SU-DHL-6 (cell line): ENCODE data around the gene HPCAL4.

Experiments used
- EZH2phosphoT487 ChIP-seq: fragments of 200-600 bp; sonication (generic), shearing (Covaris generic); conservative IDR thresholded peaks from 2 replicates; pipeline ENCODE4 v1.6.1; 2018; ENCODE audit warnings: mild to moderate bottlenecking, antibody characterized with exemption, low read length, moderate library complexity, mixed read lengths
- TF ChIP-seq, protein P1 (sequence below): fragments of 200-600 bp; sonication (generic); IDR thresholded peaks from one replicate; pipeline ENCODE4 v1.5.1; 2017; ENCODE audit warnings: antibody characterized with exemption, mild to moderate bottlenecking, low read length, moderate library complexity; ENCODE audit not compliant: insufficient read depth, poor library complexity, severe bottlenecking

- TF ChIP-seq, protein P1, sequence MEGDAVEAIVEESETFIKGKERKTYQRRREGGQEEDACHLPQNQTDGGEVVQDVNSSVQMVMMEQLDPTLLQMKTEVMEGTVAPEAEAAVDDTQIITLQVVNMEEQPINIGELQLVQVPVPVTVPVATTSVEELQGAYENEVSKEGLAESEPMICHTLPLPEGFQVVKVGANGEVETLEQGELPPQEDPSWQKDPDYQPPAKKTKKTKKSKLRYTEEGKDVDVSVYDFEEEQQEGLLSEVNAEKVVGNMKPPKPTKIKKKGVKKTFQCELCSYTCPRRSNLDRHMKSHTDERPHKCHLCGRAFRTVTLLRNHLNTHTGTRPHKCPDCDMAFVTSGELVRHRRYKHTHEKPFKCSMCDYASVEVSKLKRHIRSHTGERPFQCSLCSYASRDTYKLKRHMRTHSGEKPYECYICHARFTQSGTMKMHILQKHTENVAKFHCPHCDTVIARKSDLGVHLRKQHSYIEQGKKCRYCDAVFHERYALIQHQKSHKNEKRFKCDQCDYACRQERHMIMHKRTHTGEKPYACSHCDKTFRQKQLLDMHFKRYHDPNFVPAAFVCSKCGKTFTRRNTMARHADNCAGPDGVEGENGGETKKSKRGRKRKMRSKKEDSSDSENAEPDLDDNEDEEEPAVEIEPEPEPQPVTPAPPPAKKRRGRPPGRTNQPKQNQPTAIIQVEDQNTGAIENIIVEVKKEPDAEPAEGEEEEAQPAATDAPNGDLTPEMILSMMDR, result no peak
- TF ChIP-seq EZH2phosphoT487, result no peak
Measured at GRCh38 chr1:39701049-39701439, 9.8 kb upstream of the HPCAL4 start.
